GM18867 (cell line): ENCODE results near the gene DPT.
"Not testable (repeated sequence)": the region's sequence is repeated elsewhere in the genome, so short reads cannot be mapped to it uniquely, and the experiment has no call there.

Source experiments
- ATAC-seq: cut with Tn5 transposase; IDR thresholded peaks from one replicate; pipeline ENCODE4 v1.9.1; 2021; ENCODE audit warnings: mild to moderate bottlenecking, moderate library complexity; ENCODE audit not compliant: unreplicated experiment

Gene DPT

GRCh38 chr1:168728473-168729404 is at the start of gene DPT:
DPT (minus strand) TSS chr1:168729206; CDS start chr1:168729174, 32 bp downstream.
- no peak for ATAC-seq

DNA sequence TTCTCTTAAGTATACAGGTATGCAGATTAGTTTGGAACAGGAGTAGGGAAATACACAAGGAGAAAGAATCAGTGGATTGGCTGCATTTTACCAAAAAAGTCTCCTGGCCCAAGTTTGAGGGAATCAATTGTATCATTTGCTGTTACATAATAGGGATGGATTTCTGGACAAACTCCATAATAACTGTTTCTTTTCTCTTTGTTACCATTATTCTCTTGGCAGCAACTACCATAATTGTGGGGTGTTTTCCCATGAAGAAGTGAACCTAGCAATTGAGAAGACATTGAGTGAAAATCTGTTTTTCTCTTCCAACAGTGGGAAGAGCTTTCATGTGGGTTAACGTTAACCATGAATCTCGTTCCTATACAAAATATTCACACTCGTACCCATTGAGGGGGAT is 46.4 kb upstream of the DPT start:
- no peak for ATAC-seq

GRCh38 chr1:168774241-168774640 is 45.2 kb upstream of the DPT start:
- no peak for ATAC-seq

- no peak for ATAC-seq
These were observed 43.5 kb upstream of the DPT start for GRCh38 chr1:168772428-168773060.

GRCh38 chr1:168771104-168771630 is 42.2 kb upstream of the DPT start:
- no peak for ATAC-seq

- not testable (repeated sequence) for ATAC-seq
These were observed 40.9 kb upstream of the DPT start for GRCh38 chr1:168769893-168770292.

GRCh38 chr1:168767894-168768584 is 39.0 kb upstream of the DPT start:
- ATAC-seq: no peak

DNA sequence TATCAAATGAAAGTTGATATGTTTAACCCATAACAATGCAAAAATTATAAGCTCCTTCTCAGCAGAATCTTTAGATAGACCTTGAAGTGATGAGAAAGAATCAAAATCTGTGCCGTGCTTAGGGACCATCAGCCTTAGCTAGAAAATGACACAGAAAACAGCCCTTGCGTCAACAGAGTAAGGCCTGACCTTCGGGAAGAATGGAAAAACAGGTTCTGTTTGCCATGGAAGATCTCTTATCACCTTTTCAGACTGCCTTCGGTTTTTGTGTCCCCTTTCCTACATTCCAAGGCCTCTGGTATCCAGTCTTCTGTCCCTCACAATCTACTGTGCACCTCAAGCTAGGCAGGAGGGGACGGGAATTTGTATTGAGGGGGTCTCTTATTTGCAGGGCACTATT is 37.6 kb upstream of the DPT start:
- no peak for ATAC-seq

GRCh38 chr1:168763031-168763430 is 34.0 kb upstream of the DPT start:
- no peak for ATAC-seq

- no peak for ATAC-seq
These were observed 33.5 kb upstream of the DPT start for GRCh38 chr1:168762473-168762872.

DNA sequence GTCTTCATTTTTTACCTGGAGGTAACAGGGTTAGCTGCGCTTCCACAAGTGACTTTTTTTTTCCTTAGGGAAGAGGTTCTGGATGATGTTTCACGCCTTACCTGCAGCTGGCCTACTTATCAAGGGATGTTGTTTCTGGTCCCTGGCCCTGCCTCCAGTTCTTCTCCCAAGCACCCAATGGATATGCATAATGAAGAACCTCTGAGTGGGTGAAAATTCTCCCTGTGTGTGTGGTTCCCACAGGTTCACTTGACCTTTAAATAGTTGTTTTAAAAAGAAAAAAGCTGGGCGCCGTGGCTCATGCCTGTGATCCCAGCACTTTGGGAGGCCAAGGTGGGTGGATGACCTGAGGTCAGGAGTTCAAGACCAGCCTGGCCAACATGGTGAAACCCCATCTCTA is 31.8 kb upstream of the DPT start:
- no peak for ATAC-seq

- ATAC-seq: no peak
These were observed 31.2 kb upstream of the DPT start for GRCh38 chr1:168760241-168760640.

DNA sequence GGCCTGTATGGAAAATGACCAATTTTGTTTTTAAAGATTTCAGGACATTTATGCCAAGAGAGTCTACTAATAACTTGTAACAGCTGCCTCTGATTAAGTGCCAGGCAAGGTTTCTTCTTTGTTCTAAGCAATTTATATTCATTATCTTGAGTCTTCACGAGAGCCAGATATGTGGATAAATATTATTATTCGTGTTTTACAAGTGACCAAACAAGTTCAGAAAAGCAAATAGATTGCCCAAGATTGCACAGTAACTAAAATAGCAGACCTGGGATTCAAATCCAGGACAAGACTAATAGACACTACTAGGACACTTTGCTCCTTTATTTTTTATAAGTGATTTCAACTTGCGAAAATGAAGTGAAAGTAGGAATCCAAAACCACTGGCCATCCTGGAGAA is 30.1 kb upstream of the DPT start:
- ATAC-seq: no peak

- no peak for ATAC-seq
These were observed 29.5 kb upstream of the DPT start for GRCh38 chr1:168758503-168758902.

DNA sequence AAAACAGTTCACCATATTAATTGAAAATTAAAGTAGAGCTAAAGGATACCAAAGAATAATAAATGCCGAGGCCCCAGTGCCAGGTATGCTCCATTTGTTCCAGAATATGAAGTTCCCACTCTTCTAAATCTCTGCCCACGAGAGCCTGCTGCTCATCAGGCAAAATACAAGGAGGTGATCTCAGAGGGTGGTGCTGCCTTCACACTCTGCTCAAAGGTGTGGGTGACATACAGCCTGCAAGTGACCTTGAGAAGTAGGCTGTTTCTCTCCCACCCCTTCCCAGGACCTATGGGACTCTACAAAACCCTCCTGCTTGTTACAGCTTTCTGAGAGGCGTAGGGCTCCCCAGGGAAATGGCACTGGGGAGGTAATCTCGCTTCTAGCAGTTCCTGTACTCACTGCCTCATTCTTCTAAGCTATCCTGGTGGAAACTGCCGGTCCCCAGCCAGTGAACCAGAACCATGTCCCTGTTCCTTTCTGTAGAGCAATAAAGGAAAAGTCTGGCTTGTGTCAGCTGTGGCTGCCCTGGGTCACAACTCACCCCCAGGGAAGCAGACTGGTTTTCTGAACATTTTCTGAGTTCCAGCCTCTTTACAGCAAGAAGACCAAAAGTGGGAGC is 26.9 kb upstream of the DPT start:
- ATAC-seq: no peak

- no peak for ATAC-seq
These were observed 23.3 kb upstream of the DPT start for GRCh38 chr1:168752171-168752832.

DNA sequence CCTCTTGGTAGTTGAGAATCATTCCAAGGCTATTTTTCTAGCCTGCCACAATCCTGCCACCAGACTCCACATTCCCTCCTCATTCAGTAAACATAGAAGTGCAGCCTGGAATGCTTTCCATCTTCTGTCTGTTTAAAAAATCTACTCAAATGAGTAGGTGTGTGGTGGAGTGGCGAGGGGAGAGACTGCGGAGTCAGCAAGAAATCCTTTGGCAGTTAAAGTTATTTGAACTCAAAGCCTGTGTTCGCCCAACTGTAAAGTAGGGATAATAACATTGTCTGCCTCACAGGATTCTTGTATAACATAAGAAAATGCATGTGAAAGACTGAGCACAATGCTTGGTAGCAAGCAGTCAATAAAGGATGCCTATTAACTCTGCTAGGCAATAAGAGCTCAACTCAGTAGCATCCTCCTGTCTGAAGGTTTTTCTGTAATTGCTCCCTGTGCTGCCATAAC is 22.2 kb upstream of the DPT start:
- no peak for ATAC-seq

DNA sequence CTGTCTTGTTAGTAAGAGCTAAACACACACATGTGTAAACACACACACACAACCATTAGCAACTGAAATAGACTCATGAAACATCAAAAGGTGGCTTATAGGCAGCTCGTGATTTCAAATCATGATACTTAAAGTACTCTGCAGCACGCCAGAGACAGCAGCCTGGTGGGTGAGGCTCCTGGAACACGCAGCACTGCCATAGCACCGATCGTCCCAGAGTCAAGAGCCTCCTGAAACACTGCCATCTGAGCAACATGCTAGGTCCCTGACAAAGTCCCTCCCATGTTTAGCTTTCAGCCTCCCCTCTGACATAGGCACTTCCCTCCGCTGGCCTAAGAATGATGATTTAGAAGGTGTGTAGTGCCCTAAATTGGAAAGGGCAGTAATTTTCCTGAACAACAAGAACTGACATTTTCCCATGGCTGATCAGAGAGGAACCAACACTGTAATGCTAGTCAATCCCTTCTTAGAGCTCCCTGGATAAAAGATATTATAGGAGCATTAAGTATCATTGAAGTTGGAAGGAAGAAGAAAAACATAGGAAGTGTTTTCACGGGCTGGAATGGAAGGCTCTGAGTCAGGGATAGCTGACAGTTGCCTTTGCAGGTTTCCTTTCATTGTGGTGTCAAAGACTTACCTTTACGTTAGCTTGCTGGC is 14.1 kb upstream of the DPT start:
- ATAC-seq: no peak

DNA sequence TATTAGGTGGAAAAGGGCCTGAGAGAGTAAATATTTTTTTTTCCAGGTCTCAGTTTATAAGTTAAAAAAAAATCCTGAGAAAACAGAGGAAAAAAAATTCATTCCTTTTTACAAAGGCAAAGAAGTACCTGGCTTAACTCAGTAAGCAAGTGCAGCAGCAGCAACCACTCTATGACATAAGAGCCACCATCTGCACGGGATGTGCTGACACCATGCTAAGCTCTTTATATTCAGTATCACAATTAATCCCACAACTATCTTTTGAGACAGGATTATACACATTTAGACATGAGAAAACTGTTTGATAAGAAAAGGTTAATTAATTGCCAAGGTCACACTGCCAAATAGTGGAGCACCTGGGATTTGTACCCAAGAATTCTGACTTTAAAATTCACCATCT is 13.4 kb upstream of the DPT start:
- no peak for ATAC-seq

DNA sequence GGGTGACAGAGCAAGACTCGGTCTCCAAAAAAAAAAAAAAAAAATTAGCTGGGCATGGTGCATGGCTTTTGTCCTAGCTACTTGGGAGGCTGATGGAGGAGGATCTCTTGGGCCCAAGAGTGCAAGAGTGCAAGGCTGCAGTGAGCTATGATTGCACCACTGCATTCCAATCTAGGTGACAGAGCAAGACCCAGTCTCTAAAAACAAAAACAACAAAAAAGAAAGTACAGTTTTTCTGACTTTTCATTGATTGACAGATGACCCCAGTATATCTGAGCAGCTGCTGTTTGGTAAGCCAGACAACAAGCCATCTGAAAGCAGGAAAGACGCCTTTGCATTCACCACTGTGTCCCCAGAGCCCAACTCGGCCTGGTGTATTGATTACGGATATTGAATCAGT is 10.9 kb upstream of the DPT start:
- no peak for ATAC-seq
